Measurements from ENCODE around the gene PXYLP1. TPM values are rescaled to one million over a fixed set of nuclear protein-coding genes. Genes with fewer than 3 reads are reported as not detected.

The PXYLP1 gene
- total RNA-seq, 1 experiment from 2014 or later: 3.0 TPM

- H3K4me3 ChIP-seq: no peak overlapping the region
- H3K36me3 ChIP-seq: no peaks in the 10 kb centered on the region
- H3K27me3 ChIP-seq (replicated peaks): no peaks in the 10 kb centered on the region
- H3K27ac ChIP-seq: no peak overlapping the region
- no peaks in the 10 kb centered on the region for H3K9me3 ChIP-seq (replicated peaks)
- peaks cover 12% of the 10 kb centered on the region for H3K4me1 ChIP-seq (replicated peaks)
- no peak for DNase-seq (ENCODE audit: low read depth in 1 of 2, low spot score in 2 of 2)
Measured at GRCh38 chr3:141343077-141343476, 111.5 kb downstream of the PXYLP1 start.

GRCh38 chr3:141343865-141344271 is 112.2 kb downstream of the PXYLP1 start:
- no peaks in the 10 kb centered on the region for H3K27me3 ChIP-seq (replicated peaks)
- DNase-seq (ENCODE audit: low read depth in 1 of 2, low spot score in 2 of 2): no peak
- no peaks in the 10 kb centered on the region for H3K36me3 ChIP-seq

More at GRCh38 chr3:141343865-141344271, 112.2 kb downstream of the PXYLP1 start:
- H3K27ac ChIP-seq: no peak overlapping the region
- H3K4me1 ChIP-seq (replicated peaks): peaks cover 9% of the 10 kb centered on the region
- no peaks in the 10 kb centered on the region for H3K9me3 ChIP-seq (replicated peaks)
- no peak overlapping the region for H3K4me3 ChIP-seq

Other genes with a start within 250 kb of the PXYLP1 start
- gene SPSB4, start 180.5 kb upstream of the PXYLP1 start, total RNA-seq (2014; rRNA removed; shearing (Covaris generic)): 0.05 TPM in 1 of 2 replicates, not detected in the other
- gene ZBTB38, start 136.7 kb downstream of the PXYLP1 start, total RNA-seq (2014; rRNA removed; shearing (Covaris generic)): 52.1 and 75.7 TPM in 2 replicates